Activated CD4-positive, alpha-beta memory T cell treated with anti-CD3 and anti-CD28 coated beads, Interleukin-2, amount 10 ng/mL, durations not matched to agents 7 days and 5 days (primary cell): ENCODE measurements around the gene OR2T6. TPM values are rescaled to one million over a fixed set of nuclear protein-coding genes. Genes with fewer than 3 reads are reported as not detected.

Experiments
- CTCF ChIA-PET: fragments of 350-600 bp; sonication (Branson Sonifier 250); formaldehyde crosslinking; loops from one replicate; lab custom pipeline; 2021; ENCODE audit warnings: antibody characterized with exemption, inconsistent platforms; lab: Charles Lee
- POLR2A ChIA-PET: fragments of 350-600 bp; sonication (Branson Sonifier 250); formaldehyde crosslinking; loops from one replicate; lab custom pipeline; 2021; ENCODE audit warnings: antibody characterized with exemption; lab: Charles Lee
- DNase-seq: peaks from one replicate; pipeline ENCODE4 v3.0.0-alpha.2; 2020
- H3K27ac Mint-ChIP-seq: one replicate; pipeline ENCODE4 v1.8.0; 2021; ENCODE audit warnings: mild to moderate bottlenecking, mixed read lengths
- H3K27me3 Mint-ChIP-seq: one replicate; pipeline ENCODE4 v1.8.0; 2021; ENCODE audit warnings: mixed read lengths
- H3K36me3 Mint-ChIP-seq: one replicate; pipeline ENCODE4 v1.8.0; 2021; ENCODE audit warnings: low read depth, mixed read lengths
- H3K4me1 Mint-ChIP-seq: one replicate; pipeline ENCODE4 v1.8.0; 2021; ENCODE audit warnings: mixed read lengths
- H3K4me3 Mint-ChIP-seq: one replicate; pipeline ENCODE4 v1.8.0; 2021; ENCODE audit warnings: mild to moderate bottlenecking, mixed read lengths
- H3K9me3 Mint-ChIP-seq: one replicate; pipeline ENCODE4 v1.8.0; 2021; ENCODE audit warnings: mixed read lengths
- total RNA-seq, 2 experiments: library from RNA; stranded (reverse); gene quantifications; one replicate each; pipeline ENCODE4 v1.2.3, GENCODE V29; 2021

Gene OR2T6
- total RNA-seq = not detected

GRCh38 chr1:248375446-248375845 is at the start of gene OR2T6:
TSS of gene OR2T6 (plus strand) at chr1:248375746. CDS start at chr1:248387609, 11,863 bp downstream.
- POLR2A ChIA-PET = no interaction called here
- no peak for DNase-seq
- Mint-ChIP-seq H3K4me3 (no peak within 1 kb of the TSS), H3K27me3 (no peaks in the 10 kb centered on the region), H3K9me3 (no peaks in the 10 kb centered on the region), H3K27ac (no peak within 1 kb of the TSS), H3K36me3 (no peaks in the 10 kb centered on the region), H3K4me1 (no peaks in the 10 kb centered on the region)
- CTCF ChIA-PET = no interaction called here

- ChIA-PET CTCF (no interaction called here), POLR2A (no interaction called here)
- DNase-seq = no peak
- Mint-ChIP-seq H3K27ac (no peak overlapping the region), H3K4me1 (no peaks in the 10 kb centered on the region), H3K4me3 (no peak overlapping the region), H3K9me3 (no peaks in the 10 kb centered on the region), H3K27me3 (no peaks in the 10 kb centered on the region), H3K36me3 (no peaks in the 10 kb centered on the region)
These were observed 32.1 kb upstream of the OR2T6 start for GRCh38 chr1:248343451-248343850.

- Mint-ChIP-seq H3K36me3 (no peaks in the 10 kb centered on the region), H3K4me3 (no peak within 1 kb of the TSS), H3K9me3 (no peaks in the 10 kb centered on the region), H3K4me1 (no peaks in the 10 kb centered on the region), H3K27me3 (no peaks in the 10 kb centered on the region), H3K27ac (no peak within 1 kb of the TSS)
- CTCF ChIA-PET = no interaction called here
- no peak for DNase-seq
- POLR2A ChIA-PET = no interaction called here
These were observed 27.1 kb upstream of the OR2T6 start, which contains the start of gene OR14C36 for GRCh38 chr1:248348475-248348874. TSS of gene OR14C36 (plus strand) at chr1:248348775. CDS start at chr1:248348775, 0 bp downstream.

GRCh38 chr1:248359415-248359814 is 16.1 kb upstream of the OR2T6 start:
- H3K4me1 Mint-ChIP-seq = no peaks in the 10 kb centered on the region
- ChIA-PET CTCF (no interaction called here), POLR2A (no interaction called here)
- no peaks in the 10 kb centered on the region for H3K36me3 Mint-ChIP-seq
- no peaks in the 10 kb centered on the region for H3K9me3 Mint-ChIP-seq
- H3K27ac Mint-ChIP-seq = no peak overlapping the region
- no peak overlapping the region for H3K4me3 Mint-ChIP-seq
- H3K27me3 Mint-ChIP-seq = no peaks in the 10 kb centered on the region
- no peak for DNase-seq

GRCh38 chr1:248361121-248361715 is 14.3 kb upstream of the OR2T6 start, which contains the start of gene OR2T4:
TSS of gene OR2T4 (plus strand) at chr1:248361665. CDS start at chr1:248361665, 0 bp downstream.
- ChIA-PET POLR2A (no interaction called here), CTCF (no interaction called here)
- no peaks in the 10 kb centered on the region for H3K4me1 Mint-ChIP-seq
- H3K27me3 Mint-ChIP-seq = no peaks in the 10 kb centered on the region
- no peak within 1 kb of the TSS for H3K4me3 Mint-ChIP-seq
- H3K36me3 Mint-ChIP-seq = no peaks in the 10 kb centered on the region
- no peak within 1 kb of the TSS for H3K27ac Mint-ChIP-seq
- DNase-seq = no peak
- no peaks in the 10 kb centered on the region for H3K9me3 Mint-ChIP-seq

- DNase-seq = no peak
- Mint-ChIP-seq H3K27ac (no peak overlapping the region), H3K9me3 (no peaks in the 10 kb centered on the region), H3K36me3 (no peaks in the 10 kb centered on the region), H3K27me3 (no peaks in the 10 kb centered on the region), H3K4me1 (no peaks in the 10 kb centered on the region), H3K4me3 (no peak overlapping the region)
- ChIA-PET CTCF (no interaction called here), POLR2A (no interaction called here)
These were observed 8.9 kb upstream of the OR2T6 start for GRCh38 chr1:248366609-248367008.

- H3K27me3 Mint-ChIP-seq = no peaks in the 10 kb centered on the region
- H3K27ac Mint-ChIP-seq = no peak overlapping the region
- H3K4me3 Mint-ChIP-seq = no peak overlapping the region
- no peaks in the 10 kb centered on the region for H3K9me3 Mint-ChIP-seq
- ChIA-PET CTCF (no interaction called here), POLR2A (no interaction called here)
- H3K4me1 Mint-ChIP-seq = no peaks in the 10 kb centered on the region
- DNase-seq = no peak
- no peaks in the 10 kb centered on the region for H3K36me3 Mint-ChIP-seq
These were observed 3.2 kb upstream of the OR2T6 start for GRCh38 chr1:248372394-248372793.

- H3K4me3 Mint-ChIP-seq = no peak overlapping the region
- POLR2A ChIA-PET = no interaction called here
- CTCF ChIA-PET = interaction anchor here (0.7 kb wide), 1 partner anchor 519 kb away, joined by 3 read pairs; no protein-coding TSS in a partner anchor
- no peaks in the 10 kb centered on the region for H3K4me1 Mint-ChIP-seq
- no peaks in the 10 kb centered on the region for H3K36me3 Mint-ChIP-seq
- DNase-seq = no peak
- H3K9me3 Mint-ChIP-seq = no peaks in the 10 kb centered on the region
- H3K27me3 Mint-ChIP-seq = no peaks in the 10 kb centered on the region
- no peak overlapping the region for H3K27ac Mint-ChIP-seq
These were observed 1.8 kb upstream of the OR2T6 start for GRCh38 chr1:248373761-248374160.

- DNase-seq = no peak
- ChIA-PET CTCF (no interaction called here), POLR2A (no interaction called here)
- no peaks in the 10 kb centered on the region for H3K27me3 Mint-ChIP-seq
- no peaks in the 10 kb centered on the region for H3K4me1 Mint-ChIP-seq
- H3K36me3 Mint-ChIP-seq = no peaks in the 10 kb centered on the region
- H3K4me3 Mint-ChIP-seq = no peak overlapping the region
- H3K27ac Mint-ChIP-seq = no peak overlapping the region
- H3K9me3 Mint-ChIP-seq = no peaks in the 10 kb centered on the region
These were observed 1.4 kb downstream of the OR2T6 start for GRCh38 chr1:248376916-248377315.

- no peak overlapping the region for H3K27ac Mint-ChIP-seq
- H3K27me3 Mint-ChIP-seq = no peaks in the 10 kb centered on the region
- no peaks in the 10 kb centered on the region for H3K36me3 Mint-ChIP-seq
- no peaks in the 10 kb centered on the region for H3K9me3 Mint-ChIP-seq
- H3K4me3 Mint-ChIP-seq = no peak overlapping the region
- CTCF ChIA-PET = no interaction called here
- POLR2A ChIA-PET = no interaction called here
- H3K4me1 Mint-ChIP-seq = no peaks in the 10 kb centered on the region
- DNase-seq = no peak
These were observed 5.3 kb downstream of the OR2T6 start for GRCh38 chr1:248380854-248381253.

- no peaks in the 10 kb centered on the region for H3K4me1 Mint-ChIP-seq
- ChIA-PET CTCF (no interaction called here), POLR2A (no interaction called here)
- H3K36me3 Mint-ChIP-seq = no peaks in the 10 kb centered on the region
- DNase-seq = no peak
- no peak overlapping the region for H3K4me3 Mint-ChIP-seq
- H3K9me3 Mint-ChIP-seq = no peaks in the 10 kb centered on the region
- no peak overlapping the region for H3K27ac Mint-ChIP-seq
- peaks cover 1% of the 10 kb centered on the region for H3K27me3 Mint-ChIP-seq
These were observed 12.9 kb downstream of the OR2T6 start for GRCh38 chr1:248388426-248388825.

GRCh38 chr1:248393050-248393449 is 17.5 kb downstream of the OR2T6 start:
- Mint-ChIP-seq H3K4me1 (no peaks in the 10 kb centered on the region), H3K27me3 (peaks cover 4% of the 10 kb centered on the region), H3K9me3 (peaks cover 4% of the 10 kb centered on the region), H3K4me3 (no peak overlapping the region), H3K36me3 (no peaks in the 10 kb centered on the region), H3K27ac (no peak overlapping the region)
- CTCF ChIA-PET = no interaction called here
- no peak for DNase-seq
- POLR2A ChIA-PET = no interaction called here

- ChIA-PET CTCF (no interaction called here), POLR2A (no interaction called here)
- Mint-ChIP-seq H3K4me1 (peaks cover 3% of the 10 kb centered on the region), H3K27ac (no peak within 1 kb of the TSS), H3K4me3 (no peak within 1 kb of the TSS), H3K9me3 (peaks cover 3% of the 10 kb centered on the region), H3K27me3 (no peaks in the 10 kb centered on the region), H3K36me3 (no peaks in the 10 kb centered on the region)
- no peak for DNase-seq
These were observed 27.2 kb downstream of the OR2T6 start, which contains the start of gene OR2T1 for GRCh38 chr1:248402748-248403147. TSS of gene OR2T1 (plus strand) at chr1:248403048. CDS start at chr1:248406148, 3,100 bp downstream.

GRCh38 chr1:248404024-248404423 is 28.5 kb downstream of the OR2T6 start:
- Mint-ChIP-seq H3K27ac (no peak overlapping the region), H3K4me1 (peaks cover 3% of the 10 kb centered on the region), H3K4me3 (no peak overlapping the region), H3K27me3 (no peaks in the 10 kb centered on the region), H3K9me3 (peaks cover 3% of the 10 kb centered on the region), H3K36me3 (no peaks in the 10 kb centered on the region)
- ChIA-PET CTCF (interaction anchor here (1.1 to 1.6 kb wide), 4 partner anchors 217 to 422 kb away, joined by 3 to 6 read pairs (median 4); partner anchors contain the start of gene SH3BP5L), POLR2A (no interaction called here)
- DNase-seq = no peak
